Measurements from ENCODE around the gene ZBTB7B.
"Not testable (repeated sequence)": the region's sequence is repeated elsewhere in the genome, so short reads cannot be mapped to it uniquely, and the experiment has no call there.

ZBTB7B gene

GRCh38 chr1:154989195-154989860 is 13.3 kb upstream of the ZBTB7B start:
- no peak for DNase-seq

GRCh38 chr1:154990276-154990675 is 12.3 kb upstream of the ZBTB7B start:
- DNase-seq = no peak

GRCh38 chr1:154992721-154993571 is 9.7 kb upstream of the ZBTB7B start:
- no peak for DNase-seq

- DNase-seq = no peak
Measured at GRCh38 chr1:154993572-154994268, 8.9 kb upstream of the ZBTB7B start, which contains the start of gene LENEP. Gene LENEP (plus strand): TSS chr1:154993586. CDS start chr1:154993608, 22 bp downstream.

- no peak for DNase-seq
Measured at GRCh38 chr1:154994269-154994587, 8.4 kb upstream of the ZBTB7B start.

- DNase-seq = no peak
Measured at GRCh38 chr1:154994591-154994990, 8.0 kb upstream of the ZBTB7B start.

GRCh38 chr1:154995301-154995983 is 7.2 kb upstream of the ZBTB7B start:
- DNase-seq = not testable (repeated sequence)

GRCh38 chr1:154996966-154997701 is 5.5 kb upstream of the ZBTB7B start:
- no peak for DNase-seq

GRCh38 chr1:154998201-154998780 is 4.3 kb upstream of the ZBTB7B start:
- DNase-seq = no peak

- DNase-seq = peak; percentile 48
Measured at GRCh38 chr1:154998818-154999570, 3.6 kb upstream of the ZBTB7B start.

GRCh38 chr1:154999571-155000410 is 2.8 kb upstream of the ZBTB7B start:
- DNase-seq = peak; percentile 24

GRCh38 chr1:155000411-155000725 is 2.2 kb upstream of the ZBTB7B start:
- no peak for DNase-seq

GRCh38 chr1:155000726-155001424 is 1.7 kb upstream of the ZBTB7B start:
- DNase-seq = peak; percentile 58

GRCh38 chr1:155001425-155001674 is 1.3 kb upstream of the ZBTB7B start:
- DNase-seq = no peak

GRCh38 chr1:155001675-155002463 is 733 bp upstream of the ZBTB7B start:
- peak; percentile 85 for DNase-seq

- DNase-seq = no peak
Measured at GRCh38 chr1:155003227-155003765, 694 bp downstream of the ZBTB7B start.

GRCh38 chr1:155003766-155004351 is 1.3 kb downstream of the ZBTB7B start:
- no peak for DNase-seq

GRCh38 chr1:155004352-155005075 is 1.9 kb downstream of the ZBTB7B start:
- DNase-seq = no peak
